Measurements from ENCODE around the gene PBX1. TPM values are rescaled to one million over a fixed set of nuclear protein-coding genes. Genes with fewer than 3 reads are reported as not detected.

Gene PBX1
- total RNA-seq, 1 experiment from 2014 or later: 11.1 TPM

DNA sequence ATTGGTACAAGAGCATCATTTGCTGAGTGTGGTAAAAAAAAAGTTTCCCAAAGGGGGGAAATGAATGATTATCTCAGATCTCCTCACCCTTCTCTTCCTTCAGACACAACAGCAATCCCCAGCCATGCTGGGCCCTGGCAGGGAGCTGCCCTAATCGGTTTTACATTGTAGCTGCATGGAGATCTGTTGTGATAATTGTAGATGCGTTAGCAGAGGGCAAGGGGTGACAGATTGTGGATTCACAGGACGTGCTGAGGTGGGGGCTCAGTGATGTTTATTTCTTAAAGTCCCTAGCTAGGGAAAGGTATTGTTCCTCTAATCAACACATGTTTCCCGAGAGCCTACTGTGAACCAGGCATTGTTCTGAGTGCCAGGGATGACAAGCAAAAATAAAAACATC is 304.1 kb downstream of the PBX1 start:
- DNase-seq (ENCODE audit: low spot score): no peak

DNA sequence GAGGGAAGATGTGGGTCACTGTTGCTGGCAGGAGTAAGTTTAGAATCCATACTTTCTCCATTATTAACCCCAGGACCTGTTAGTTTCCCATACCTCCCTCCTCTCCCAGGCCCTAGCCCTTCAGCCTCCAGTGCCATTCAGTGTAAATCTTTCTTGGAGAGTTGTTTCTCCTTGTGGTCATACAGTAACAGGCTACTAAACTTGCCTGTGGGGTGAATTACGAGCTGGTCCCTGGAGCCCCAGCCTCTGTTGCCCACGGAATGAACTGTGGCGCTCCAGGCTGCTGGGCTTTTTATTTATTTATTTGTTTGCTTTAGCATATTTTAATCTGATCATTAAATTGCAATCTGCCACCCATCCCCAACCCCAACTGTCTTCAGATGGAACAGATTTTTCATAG is 305.2 kb downstream of the PBX1 start:
- no peak for DNase-seq (ENCODE audit: low spot score)

DNA sequence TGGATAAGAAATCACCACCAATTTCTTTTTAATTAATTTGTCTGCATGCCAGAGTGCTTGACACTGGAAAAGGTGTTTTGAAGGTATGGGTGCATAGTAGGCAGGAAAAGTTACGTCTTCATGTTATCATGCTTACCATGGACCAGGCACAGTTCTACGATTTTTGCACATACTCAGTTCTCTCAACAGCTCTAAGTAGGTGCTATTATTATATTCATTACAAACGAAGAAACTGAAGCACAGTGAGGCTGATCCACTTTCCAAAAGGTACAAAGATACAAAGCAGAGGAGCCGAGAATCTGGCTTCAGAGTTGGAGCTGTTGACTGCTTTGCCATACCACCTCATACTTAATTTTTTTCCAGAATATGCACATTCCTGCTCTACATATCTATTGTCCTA is 306.4 kb downstream of the PBX1 start:
- no peak for DNase-seq (ENCODE audit: low spot score)

DNA sequence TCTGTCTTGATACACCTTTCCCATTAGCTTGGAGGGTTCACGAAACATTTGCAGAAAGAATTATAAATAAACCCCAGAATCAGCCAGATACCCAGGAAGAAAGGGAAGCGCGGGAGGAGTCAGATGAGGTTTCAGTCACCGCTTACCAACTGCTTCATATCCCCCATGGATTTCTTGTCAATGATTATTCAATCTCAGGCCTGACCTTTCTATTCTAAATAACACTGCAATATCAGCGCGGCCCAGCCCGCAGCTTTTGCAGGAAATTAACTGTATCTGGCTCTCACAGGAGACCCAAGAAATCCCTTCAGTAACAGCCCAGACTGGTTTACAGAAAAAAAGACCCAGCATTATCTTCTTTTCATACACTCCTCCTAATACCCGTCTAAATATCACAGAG is 308.6 kb downstream of the PBX1 start:
- DNase-seq (ENCODE audit: low spot score): no peak

DNA sequence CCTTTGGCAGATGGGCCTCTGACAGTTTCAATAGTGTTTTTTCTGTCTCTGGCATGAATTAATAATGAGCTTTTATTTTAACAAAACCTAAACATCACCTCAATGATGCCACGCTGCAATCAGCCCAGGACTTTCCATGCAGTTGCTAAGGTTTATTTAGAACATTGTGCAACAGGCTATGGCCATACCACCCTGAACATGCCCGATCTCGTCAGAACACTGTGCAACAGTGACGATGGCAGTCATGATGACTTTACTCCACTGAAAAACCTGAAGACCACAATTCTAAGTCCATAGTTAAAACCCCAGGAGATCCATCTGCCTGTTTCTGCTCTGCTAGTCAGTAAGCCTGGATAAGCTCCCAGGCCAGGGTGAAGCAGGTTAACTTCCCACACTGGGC is 310.0 kb downstream of the PBX1 start:
- DNase-seq (ENCODE audit: low spot score): no peak

DNA sequence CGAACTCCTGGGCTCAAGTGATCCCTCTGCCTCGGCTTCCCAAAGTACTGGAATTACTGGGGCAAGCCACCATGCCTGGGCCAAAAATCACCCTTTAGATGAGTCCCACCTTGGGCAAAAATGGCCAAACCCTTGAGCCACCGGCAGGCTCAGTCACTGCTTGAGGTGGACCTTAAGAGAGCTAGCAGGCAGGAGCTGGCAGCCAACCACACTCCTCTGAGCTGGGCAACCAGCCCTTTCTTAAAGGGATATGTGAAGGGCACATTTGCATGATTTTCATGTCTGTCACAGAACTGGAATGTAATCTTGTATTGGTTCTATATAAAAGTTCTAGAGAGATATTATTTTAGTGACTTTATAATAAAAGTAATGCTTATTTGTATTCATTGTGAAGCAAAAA is 316.5 kb downstream of the PBX1 start:
- no peak for DNase-seq (ENCODE audit: low spot score)

DNA sequence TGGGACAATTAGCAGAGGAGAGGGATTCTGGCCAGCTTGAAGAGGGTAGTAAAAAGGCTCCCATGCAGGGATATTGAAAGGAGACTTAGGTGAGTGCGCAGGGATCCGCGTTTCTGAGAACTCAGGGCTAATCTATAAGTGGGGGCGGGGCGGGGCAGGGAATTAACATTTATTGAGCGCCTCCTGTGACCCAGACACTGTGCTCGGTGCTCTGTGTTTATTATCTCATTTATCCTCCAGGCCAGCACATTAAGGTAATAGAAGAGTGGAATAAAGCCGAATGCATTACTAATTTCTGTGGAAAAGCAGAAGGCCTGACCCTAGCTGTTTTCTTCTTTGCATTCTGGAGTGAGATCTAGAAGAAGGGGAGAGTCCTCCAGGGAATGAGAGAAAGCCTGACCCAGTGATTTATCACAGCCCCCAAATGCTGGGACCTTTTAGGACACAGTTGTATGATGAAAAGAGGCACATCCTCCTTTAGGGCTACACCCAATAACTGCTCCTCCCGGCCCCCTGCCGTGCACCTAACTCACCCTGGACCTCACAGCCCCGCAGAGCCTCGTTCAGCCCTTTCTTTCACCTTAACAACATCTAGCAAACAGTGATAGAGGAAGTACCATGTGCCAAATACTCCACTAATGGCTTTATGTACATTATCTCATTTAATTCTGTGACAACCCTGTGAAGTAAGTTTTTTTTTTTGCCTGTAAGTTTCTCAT is 317.6 kb downstream of the PBX1 start:
- DNase-seq (ENCODE audit: low spot score): no peak

DNA sequence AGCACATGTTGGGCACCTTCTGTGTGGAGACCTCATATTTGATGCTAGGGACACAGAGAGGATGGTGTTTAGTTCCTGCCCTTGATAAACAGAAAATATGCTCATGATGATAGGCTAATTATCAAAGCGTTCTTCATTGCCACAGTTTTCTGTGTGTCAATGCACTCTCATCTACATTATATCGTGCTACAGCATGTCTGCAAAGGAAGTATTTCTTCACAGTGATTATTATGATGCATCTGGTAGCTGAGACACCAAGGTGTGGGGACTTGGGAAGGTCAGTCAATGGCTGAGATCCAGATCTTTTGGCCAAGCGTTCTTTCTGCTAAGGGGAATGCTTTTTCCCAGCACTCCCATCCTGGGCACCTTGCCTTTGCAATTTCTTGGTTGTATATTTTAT is 321.2 kb downstream of the PBX1 start:
- no peak for DNase-seq (ENCODE audit: low spot score)

DNA sequence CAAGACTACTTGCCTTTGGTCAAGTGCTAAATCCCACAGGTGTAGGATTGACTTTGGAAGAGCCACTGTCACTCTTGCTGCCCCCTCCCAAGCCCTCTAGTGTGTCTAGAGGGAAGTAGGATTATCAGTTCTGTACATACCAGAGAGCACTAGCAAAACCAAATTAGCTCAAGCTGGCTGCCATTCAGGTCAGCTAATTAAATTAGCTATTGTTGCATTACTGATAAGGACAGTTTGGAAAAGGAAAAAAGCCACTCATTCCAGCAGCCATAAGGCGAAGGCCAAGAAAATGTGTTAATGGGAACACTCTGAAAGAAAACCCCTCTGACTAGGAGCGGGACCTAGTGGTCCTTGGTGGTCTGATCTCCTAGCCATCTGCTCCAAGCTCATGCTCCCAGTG is 321.7 kb downstream of the PBX1 start:
- DNase-seq (ENCODE audit: low spot score): no peak

DNA sequence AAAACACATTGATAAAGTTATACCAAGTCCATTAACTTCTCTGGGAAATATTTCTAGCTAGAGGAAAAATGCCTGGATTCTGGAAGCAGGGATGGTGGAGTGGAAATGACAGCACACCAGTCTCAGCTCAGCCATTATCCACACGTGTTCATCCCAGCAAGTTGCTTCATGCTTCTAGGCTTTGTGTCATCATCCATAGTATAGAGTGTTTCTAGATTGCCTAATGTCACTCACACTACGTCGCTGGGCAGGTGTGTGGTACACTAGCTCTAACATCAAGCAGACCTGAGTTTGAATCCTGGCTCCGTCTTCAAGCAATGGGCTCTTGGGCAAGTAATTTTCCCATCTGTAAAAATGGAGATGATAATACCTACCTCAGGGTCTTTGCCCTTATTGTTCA is 326.3 kb downstream of the PBX1 start:
- DNase-seq (ENCODE audit: low spot score): no peak

DNA sequence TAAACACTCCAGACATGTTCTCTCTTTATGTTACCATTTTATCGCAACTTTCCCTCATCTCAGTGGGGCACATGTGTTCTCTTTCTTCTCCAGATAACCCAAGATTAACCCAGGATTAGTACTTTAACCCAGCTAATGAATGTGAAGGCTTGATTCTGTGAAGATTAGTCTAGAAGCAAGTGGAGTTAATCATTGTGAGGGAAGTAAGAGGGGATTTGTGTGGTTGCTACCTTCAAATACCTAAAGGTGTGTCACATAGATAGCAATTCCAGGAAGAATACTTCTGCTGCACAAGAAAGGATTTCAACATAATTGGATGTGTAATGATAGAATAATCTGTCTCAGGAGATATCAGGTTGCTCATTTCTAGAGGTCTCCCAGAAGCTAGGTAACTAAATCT is 327.1 kb downstream of the PBX1 start:
- DNase-seq (ENCODE audit: low spot score): no peak

DNA sequence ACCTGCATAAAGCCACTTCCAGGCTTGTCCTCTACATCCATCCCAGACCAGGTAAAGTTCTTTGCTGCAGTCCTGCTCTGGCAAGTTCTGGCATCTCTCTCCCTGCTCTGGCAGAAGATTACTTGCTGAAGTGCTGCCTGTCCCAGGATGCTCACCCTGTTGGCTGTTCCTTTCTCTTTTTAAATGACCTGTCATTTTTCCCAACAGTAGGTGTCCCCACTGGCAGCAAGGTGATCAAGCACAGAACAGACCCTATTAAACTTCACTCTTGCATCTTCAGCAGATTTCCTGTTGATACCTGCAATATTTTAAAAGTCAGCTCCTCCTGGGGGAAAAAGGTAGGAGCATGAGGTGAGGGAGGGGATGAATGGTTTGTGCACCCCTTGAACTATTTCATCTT is 332.6 kb downstream of the PBX1 start:
- peak; percentile 3 for DNase-seq (ENCODE audit: low spot score)

DNA sequence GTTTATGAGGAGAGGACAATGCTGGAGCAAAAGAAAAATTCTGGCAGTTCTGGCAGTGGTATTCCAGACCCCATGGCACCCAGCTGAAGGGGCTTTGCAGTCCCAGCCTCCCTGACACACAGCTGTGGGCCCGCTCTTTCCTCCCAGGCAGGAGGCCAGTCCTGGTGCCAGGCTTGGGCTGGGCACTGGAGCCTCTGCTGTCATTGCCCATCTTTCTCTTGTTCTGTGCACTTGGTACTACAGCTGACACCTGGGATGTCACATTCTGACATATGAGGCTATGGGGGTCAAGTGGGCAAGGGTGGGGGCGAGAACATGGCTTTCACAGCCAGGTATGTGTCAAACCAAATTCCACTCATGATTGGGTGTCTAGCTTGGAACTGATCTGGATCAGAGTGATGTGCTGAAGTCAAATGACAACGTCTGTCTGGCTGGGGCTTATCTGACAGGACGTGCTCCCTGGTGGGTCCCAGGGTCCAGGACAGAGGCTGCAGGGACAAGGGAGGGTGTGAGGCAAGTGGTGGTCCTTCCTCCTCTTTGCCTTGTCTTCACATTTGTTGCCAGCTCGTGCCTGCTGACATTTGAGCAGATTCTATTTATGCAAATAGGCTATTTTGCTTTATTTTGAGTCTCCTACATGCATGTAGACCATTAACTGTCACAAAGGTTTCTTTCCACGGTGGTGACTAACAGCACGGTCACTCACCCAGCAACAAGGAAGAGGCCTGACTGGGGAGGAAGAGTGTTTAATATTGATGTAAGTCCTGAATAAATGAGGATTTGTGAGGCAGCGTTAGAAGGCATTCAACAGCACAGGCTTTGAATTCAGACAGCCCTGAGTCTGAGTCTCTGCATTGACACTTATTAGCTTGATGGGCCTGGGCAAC is 336.3 kb downstream of the PBX1 start:
- no peak for DNase-seq (ENCODE audit: low spot score)

DNA sequence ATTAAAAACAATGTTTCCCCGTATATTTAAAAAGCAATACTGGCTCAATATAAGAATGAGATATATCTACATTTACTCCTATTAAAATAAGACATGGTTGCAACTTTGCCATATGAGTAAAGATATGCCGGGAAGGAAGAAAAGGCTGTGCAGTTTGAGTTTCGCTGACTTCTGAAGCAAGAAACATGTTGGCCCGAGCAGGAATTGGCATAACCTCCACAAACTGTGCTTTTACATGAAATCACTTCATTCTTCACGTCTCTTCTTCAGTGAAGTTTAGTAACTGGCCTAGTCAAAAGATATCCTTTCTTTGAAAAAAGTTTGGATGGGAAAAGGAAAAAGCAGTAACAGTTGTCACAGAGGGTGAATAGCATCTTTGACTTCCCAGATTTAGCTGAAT is 342.0 kb downstream of the PBX1 start:
- DNase-seq (ENCODE audit: low spot score): no peak

Small RNA genes lying within 50 kb of the gene (small RNA-seq; reads per million reads assigned to genes)
- not detected for gene RF00017
- gene RF00019: not detected
- not detected for gene RNU6-171P

Data from HT-29 (cell line).